ENCODE measurements around the gene OPHN1. TPM values are rescaled to one million over a fixed set of nuclear protein-coding genes. Genes with fewer than 3 reads are reported as not detected.

OPHN1 gene
- total and polyA plus RNA-seq, 2 of the 13 experiments (the other 11 are each of a cell fraction or from before 2014, with no cell fraction given) = 1.6 to 1.7 TPM

GRCh38 chrX:68232206-68232605, 201.1 kb downstream of the OPHN1 start:
- no peak for ATAC-seq
- no peak for TF ChIP-seq RNF219 (CRISPR knock-in tag; IDR thresholded peaks at IDR 0.05)
- no peak for TF ChIP-seq ZNF20 (CRISPR knock-in tag; IDR thresholded peaks at IDR 0.05)
- TF ChIP-seq ZNF12 (CRISPR knock-in tag; IDR thresholded peaks at IDR 0.05) = no peak
- TF ChIP-seq, protein P1, sequence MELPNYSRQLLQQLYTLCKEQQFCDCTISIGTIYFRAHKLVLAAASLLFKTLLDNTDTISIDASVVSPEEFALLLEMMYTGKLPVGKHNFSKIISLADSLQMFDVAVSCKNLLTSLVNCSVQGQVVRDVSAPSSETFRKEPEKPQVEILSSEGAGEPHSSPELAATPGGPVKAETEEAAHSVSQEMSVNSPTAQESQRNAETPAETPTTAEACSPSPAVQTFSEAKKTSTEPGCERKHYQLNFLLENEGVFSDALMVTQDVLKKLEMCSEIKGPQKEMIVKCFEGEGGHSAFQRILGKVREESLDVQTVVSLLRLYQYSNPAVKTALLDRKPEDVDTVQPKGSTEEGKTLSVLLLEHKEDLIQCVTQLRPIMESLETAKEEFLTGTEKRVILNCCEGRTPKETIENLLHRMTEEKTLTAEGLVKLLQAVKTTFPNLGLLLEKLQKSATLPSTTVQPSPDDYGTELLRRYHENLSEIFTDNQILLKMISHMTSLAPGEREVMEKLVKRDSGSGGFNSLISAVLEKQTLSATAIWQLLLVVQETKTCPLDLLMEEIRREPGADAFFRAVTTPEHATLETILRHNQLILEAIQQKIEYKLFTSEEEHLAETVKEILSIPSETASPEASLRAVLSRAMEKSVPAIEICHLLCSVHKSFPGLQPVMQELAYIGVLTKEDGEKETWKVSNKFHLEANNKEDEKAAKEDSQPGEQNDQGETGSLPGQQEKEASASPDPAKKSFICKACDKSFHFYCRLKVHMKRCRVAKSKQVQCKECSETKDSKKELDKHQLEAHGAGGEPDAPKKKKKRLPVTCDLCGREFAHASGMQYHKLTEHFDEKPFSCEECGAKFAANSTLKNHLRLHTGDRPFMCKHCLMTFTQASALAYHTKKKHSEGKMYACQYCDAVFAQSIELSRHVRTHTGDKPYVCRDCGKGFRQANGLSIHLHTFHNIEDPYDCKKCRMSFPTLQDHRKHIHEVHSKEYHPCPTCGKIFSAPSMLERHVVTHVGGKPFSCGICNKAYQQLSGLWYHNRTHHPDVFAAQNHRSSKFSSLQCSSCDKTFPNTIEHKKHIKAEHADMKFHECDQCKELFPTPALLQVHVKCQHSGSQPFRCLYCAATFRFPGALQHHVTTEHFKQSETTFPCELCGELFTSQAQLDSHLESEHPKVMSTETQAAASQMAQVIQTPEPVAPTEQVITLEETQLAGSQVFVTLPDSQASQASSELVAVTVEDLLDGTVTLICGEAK (IDR thresholded peaks at IDR 0.05) = no peak
- TF ChIP-seq, protein P1 (CRISPR knock-in tag; IDR thresholded peaks at IDR 0.05) = no peak
- TF ChIP-seq BCL3 (CRISPR knock-in tag; IDR thresholded peaks at IDR 0.05) = no peak
- no peak for TF ChIP-seq PHF20 (CRISPR knock-in tag; IDR thresholded peaks at IDR 0.05)
- TF ChIP-seq, protein P2, sequence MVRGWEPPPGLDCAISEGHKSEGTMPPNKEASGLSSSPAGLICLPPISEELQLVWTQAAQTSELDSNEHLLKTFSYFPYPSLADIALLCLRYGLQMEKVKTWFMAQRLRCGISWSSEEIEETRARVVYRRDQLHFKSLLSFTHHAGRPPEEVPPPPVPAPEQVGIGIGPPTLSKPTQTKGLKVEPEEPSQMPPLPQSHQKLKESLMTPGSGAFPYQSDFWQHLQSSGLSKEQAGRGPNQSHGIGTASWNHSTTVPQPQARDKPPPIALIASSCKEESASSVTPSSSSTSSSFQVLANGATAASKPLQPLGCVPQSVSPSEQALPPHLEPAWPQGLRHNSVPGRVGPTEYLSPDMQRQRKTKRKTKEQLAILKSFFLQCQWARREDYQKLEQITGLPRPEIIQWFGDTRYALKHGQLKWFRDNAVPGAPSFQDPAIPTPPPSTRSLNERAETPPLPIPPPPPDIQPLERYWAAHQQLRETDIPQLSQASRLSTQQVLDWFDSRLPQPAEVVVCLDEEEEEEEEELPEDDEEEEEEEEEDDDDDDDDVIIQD (CRISPR knock-in tag; IDR thresholded peaks at IDR 0.05; ENCODE audit: low read depth) = no peak
- TF ChIP-seq ZNF777 (CRISPR knock-in tag; IDR thresholded peaks at IDR 0.05) = no peak
- TF ChIP-seq ATF7 (IDR thresholded peaks at IDR 0.05) = no peak
- TF ChIP-seq ATF7 (CRISPR knock-in tag; IDR thresholded peaks at IDR 0.05) = no peak
- TF ChIP-seq ZNF331 (CRISPR knock-in tag; IDR thresholded peaks at IDR 0.05) = no peak
- no peak for TF ChIP-seq HDAC2 (CRISPR knock-in tag; IDR thresholded peaks at IDR 0.05)

More at GRCh38 chrX:68232206-68232605, 201.1 kb downstream of the OPHN1 start:
- intact Hi-C loops (cut with micrococcal nuclease; ENCODE audit: unreplicated experiment) = no loop called here
- DNase-seq (ENCODE audit: low spot score) (no peak), FAIRE-seq (no peak)
- Histone ChIP-seq H2AFZ (ENCODE audit: low read length) (no peak overlapping the region), H3K4me1 (ENCODE audit: insufficient read depth, low read length) (no peaks in the 10 kb centered on the region), H3K9ac (ENCODE audit: insufficient read depth, low read depth, low read length) (no peak overlapping the region), H4K20me1 (ENCODE audit: insufficient read depth, low read length) (no peaks in the 10 kb centered on the region), H3K36me3 (replicated peaks in 1 of 2; ENCODE audit: control insufficient read depth in 1 of 2, insufficient read depth in 2 of 2, low read length in 2 of 2) (no peaks in the 10 kb centered on the region), H3K79me2 (ENCODE audit: insufficient read depth, low read length) (no peaks in the 10 kb centered on the region), H3K27ac (ENCODE audit: extremely low read length, insufficient read depth, low read length) (no peak overlapping the region), H3K4me3 (replicated peaks in 1 of 3; ENCODE audit: insufficient read depth in 1 of 3, low read depth in 2 of 3, low read length in 3 of 3) (no peak overlapping the region), H3K27me3 (ENCODE audit: control insufficient read depth in 1 of 2, insufficient read depth in 2 of 2, low read length in 2 of 2) (no peaks in the 10 kb centered on the region), H3K9me3 (ENCODE audit: low read length) (no peaks in the 10 kb centered on the region), H3K4me2 (ENCODE audit: low read depth, low read length) (no peak overlapping the region)
- ChIA-PET CTCF (ENCODE audit: low intra/inter-chr PET ratio, low total read pairs) (no interaction called here), POLR2A (no interaction called here)
- WGBS (ENCODE audit: low lambda C conversion rate) = 97% methylated on average over 5 of the region's 5 CpGs
- in situ Hi-C loops (cut with HindIII; ENCODE audit: extremely low pct_ligation_motif_present, low pct_unique_long_range_greater_than_20kb) = no loop called here
- no TSS peak for BruUV-seq (replicated peaks)

Data from HepG2 (cell line).